Mesenchymal stem cell (in vitro differentiated cells and primary cell): Measurements from ENCODE around the gene SAPCD2.
A peak's percentile ranks its signal among the peaks of the same experiment; 100 is the strongest.

Experiments
- DNase-seq: peaks from one replicate; pipeline ENCODE4 v3.0.0-alpha.2; 2013
- H2AFZ ChIP-seq: one replicate; pipeline ENCODE4 v1.6.1; 2013; ENCODE audit warnings: low read depth, mild to moderate bottlenecking, control low read depth, inconsistent platforms, low read length, moderate library complexity
- H2AK5ac ChIP-seq: 2 replicates; pipeline ENCODE4 v1.6.1; 2013; ENCODE audit warnings: low read length, moderate library complexity, mild to moderate bottlenecking, inconsistent platforms; ENCODE audit not compliant: severe bottlenecking
- H2BK120ac ChIP-seq: one replicate; pipeline ENCODE4 v1.6.1; 2013; ENCODE audit warnings: low read depth, mild to moderate bottlenecking, inconsistent platforms, low read length, moderate library complexity
- H2BK12ac ChIP-seq, 2 experiments: one replicate each; pipeline ENCODE4 v1.6.1; 2013; ENCODE audit warnings: inconsistent platforms in 2 of 2, low read length in 2 of 2, mild to moderate bottlenecking in 2 of 2, moderate library complexity in 2 of 2, control low read depth in 1 of 2
- H2BK15ac ChIP-seq: one replicate; pipeline ENCODE4 v1.6.1; 2013; ENCODE audit warnings: mild to moderate bottlenecking, low read depth, inconsistent platforms; ENCODE audit not compliant: poor library complexity, severe bottlenecking
- H2BK5ac ChIP-seq: 2 replicates; pipeline ENCODE4 v1.6.1; 2013; ENCODE audit warnings: low read depth, mild to moderate bottlenecking, low read length, control low read depth, inconsistent platforms; ENCODE audit not compliant: poor library complexity, severe bottlenecking
- H3K14ac ChIP-seq, 2 experiments: one replicate each; pipeline ENCODE4 v1.6.1; 2013; ENCODE audit warnings: inconsistent platforms in 2 of 2, low read length in 2 of 2, control low read depth in 1 of 2, mild to moderate bottlenecking in 1 of 2, moderate library complexity in 1 of 2
- H3K18ac ChIP-seq, 2 experiments: one replicate each; pipeline ENCODE4 v1.6.1; 2013; ENCODE audit warnings: inconsistent platforms in 2 of 2, low read length in 2 of 2, control low read depth in 1 of 2, low read depth in 1 of 2, mild to moderate bottlenecking in 1 of 2
- H3K23ac ChIP-seq, 2 experiments: one replicate each; pipeline ENCODE4 v1.6.1; 2013; ENCODE audit warnings: inconsistent platforms in 2 of 2, low read length in 2 of 2, mild to moderate bottlenecking in 2 of 2, moderate library complexity in 2 of 2, control low read depth in 1 of 2
- H3K27ac ChIP-seq: 2 replicates; pipeline ENCODE4 v1.5.1; 2013; ENCODE audit warnings: mild to moderate bottlenecking, moderate library complexity, low read length, control low read depth, inconsistent platforms; ENCODE audit not compliant: poor library complexity, severe bottlenecking
- H3K27me3 ChIP-seq, 2 experiments: 2 replicates each; pipeline versions ENCODE4 v1.6.1 to v1.7.0; 2013; ENCODE audit warnings: low read length in 2 of 2, mild to moderate bottlenecking in 2 of 2, moderate library complexity in 2 of 2, control low read depth in 1 of 2, inconsistent platforms in 1 of 2; ENCODE audit not compliant: control insufficient read depth in 1 of 2, insufficient read depth in 1 of 2
- H3K36me3 ChIP-seq, 2 experiments: 2 replicates each; pipeline versions ENCODE4 v1.6.1 to v1.7.0; 2013; ENCODE audit warnings: low read length in 2 of 2, control low read depth in 1 of 2, inconsistent platforms in 1 of 2, low read depth in 1 of 2, mild to moderate bottlenecking in 1 of 2; ENCODE audit not compliant: insufficient read depth in 2 of 2, control insufficient read depth in 1 of 2
- H3K4ac ChIP-seq, 2 experiments: one replicate each; pipeline ENCODE4 v1.6.1; 2013; ENCODE audit warnings: inconsistent platforms in 2 of 2, low read length in 2 of 2, mild to moderate bottlenecking in 2 of 2, moderate library complexity in 2 of 2, control low read depth in 1 of 2, low read depth in 1 of 2
- H3K4me1 ChIP-seq: 2 replicates; pipeline ENCODE4 v1.6.1; 2013; ENCODE audit warnings: low read depth, low read length, control low read depth; ENCODE audit not compliant: control insufficient read depth, insufficient read depth
- H3K4me2 ChIP-seq: 2 replicates; pipeline ENCODE4 v1.6.1; 2013; ENCODE audit warnings: low read length, mild to moderate bottlenecking, inconsistent platforms; ENCODE audit not compliant: poor library complexity, severe bottlenecking
- H3K4me3 ChIP-seq, 2 experiments: 2 replicates each; pipeline versions ENCODE4 v1.5.1 to v1.7.0; 2013; ENCODE audit warnings: low read length in 2 of 2, mild to moderate bottlenecking in 2 of 2, control low read depth in 1 of 2, low read depth in 1 of 2; ENCODE audit not compliant: insufficient read depth in 1 of 2
- H3K79me1 ChIP-seq: replicated peaks from 2 replicates; pipeline ENCODE4 v1.6.1; 2013; ENCODE audit warnings: mild to moderate bottlenecking, control low read depth, low read length, inconsistent platforms; ENCODE audit not compliant: poor library complexity, severe bottlenecking
- H3K9ac ChIP-seq: 2 replicates; pipeline ENCODE4 v1.7.0; 2013; ENCODE audit warnings: mild to moderate bottlenecking, low read length, moderate library complexity
- H3K9me3 ChIP-seq: 2 replicates; pipeline ENCODE4 v1.7.0; 2013; ENCODE audit warnings: mild to moderate bottlenecking, low read length; ENCODE audit not compliant: control insufficient read depth
- H4K8ac ChIP-seq: one replicate; pipeline ENCODE4 v1.6.1; 2013; ENCODE audit warnings: inconsistent platforms, mild to moderate bottlenecking, low read length, moderate library complexity
- H4K91ac ChIP-seq: one replicate; pipeline ENCODE4 v1.6.1; 2013; ENCODE audit warnings: mild to moderate bottlenecking, low read length, inconsistent platforms
- whole genome bisulfite sequencing: methylation state at CpG from one replicate; pipeline ENCODE4 v1.1.7; 2013; ENCODE audit warnings: mixed read lengths; 5-methylcytosine and 5-hydroxymethylcytosine counted together

The SAPCD2 gene

GRCh38 chr9:137096785-137097546 lies 26.6 kb upstream of the SAPCD2 start:
- Histone ChIP-seq H4K91ac (no peak overlapping the region), H2BK15ac (peak overlapping the region; percentile 13), H3K4me3 (peak overlapping the region in 1 of 2 experiments; percentile 26), H3K36me3 (peaks cover 66 to 74% of the 10 kb centered on the region in 2 experiments), H3K14ac (no peak overlapping the region), H3K27me3 (no peaks in the 10 kb centered on the region), H3K9me3 (no peaks in the 10 kb centered on the region), H3K23ac (no peak overlapping the region), H2BK120ac (no peak overlapping the region), H2BK5ac (no peak overlapping the region), H4K8ac (peak overlapping the region; percentile 46), H3K4ac (no peak overlapping the region), H3K79me1 (peaks cover 37% of the 10 kb centered on the region), H3K4me2 (no peak overlapping the region), H2AK5ac (no peak overlapping the region), H2AFZ (no peak overlapping the region), H2BK12ac (no peak overlapping the region), H3K4me1 (peaks cover 2% of the 10 kb centered on the region), H3K18ac (no peak overlapping the region), H3K9ac (no peak overlapping the region), H3K27ac (no peak overlapping the region)
- DNase-seq: no peak
- WGBS: 97% methylated on average over 31 of the region's 31 CpGs

DNA sequence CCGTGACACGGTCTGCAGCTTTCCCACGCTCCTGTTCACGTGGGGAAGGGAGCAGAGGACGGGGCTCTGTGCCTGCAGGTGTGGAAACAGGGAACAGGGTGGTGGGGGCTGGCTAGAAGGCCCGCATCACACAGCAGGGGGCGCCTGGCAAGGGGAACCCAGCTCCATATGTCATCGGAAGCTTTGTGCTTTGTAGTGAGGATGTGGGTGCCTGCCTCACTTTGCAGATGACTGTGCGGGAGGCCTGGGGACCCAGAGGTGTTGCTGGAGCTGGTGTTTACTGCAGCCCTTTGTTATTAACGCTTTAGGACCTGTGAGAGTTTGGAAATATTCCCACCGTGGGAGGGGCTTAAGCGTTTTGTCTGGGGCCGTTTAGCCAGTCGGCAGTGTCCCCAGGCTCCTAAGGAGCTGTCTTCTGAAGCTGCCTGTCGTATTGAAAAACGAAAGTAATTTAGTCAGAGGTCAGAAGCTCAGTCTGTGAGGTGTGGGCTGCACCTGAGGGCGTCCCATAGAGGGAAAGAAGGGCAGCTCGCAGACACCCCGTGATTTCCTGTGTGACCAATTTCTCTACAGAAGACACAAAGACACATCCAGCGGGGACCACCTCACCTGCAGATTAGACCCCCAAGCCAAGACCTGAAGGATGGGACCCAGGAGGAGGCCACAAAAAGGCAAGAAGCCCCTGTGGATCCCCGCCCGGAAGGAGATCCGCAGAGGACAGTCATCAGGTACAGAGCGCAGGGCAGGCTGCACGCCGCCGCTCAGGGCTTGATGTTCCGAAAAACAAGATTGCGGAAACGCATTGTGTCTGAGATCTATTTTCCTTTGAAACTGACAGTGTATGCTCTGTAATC lies 25.5 kb upstream of the SAPCD2 start:
- Histone ChIP-seq H3K4me2 (no peak overlapping the region), H2AFZ (no peak overlapping the region), H3K18ac (no peak overlapping the region), H2BK15ac (no peak overlapping the region), H2BK5ac (no peak overlapping the region), H3K27ac (no peak overlapping the region), H3K4me3 (no peak overlapping the region), H3K23ac (no peak overlapping the region), H2BK120ac (no peak overlapping the region), H3K9ac (no peak overlapping the region), H4K8ac (no peak overlapping the region), H2BK12ac (no peak overlapping the region), H3K4me1 (peaks cover 2% of the 10 kb centered on the region), H3K4ac (no peak overlapping the region), H3K27me3 (no peaks in the 10 kb centered on the region), H3K79me1 (peaks cover 36% of the 10 kb centered on the region), H3K14ac (no peak overlapping the region), H2AK5ac (no peak overlapping the region), H4K91ac (no peak overlapping the region), H3K9me3 (no peaks in the 10 kb centered on the region), H3K36me3 (peaks cover 57 to 71% of the 10 kb centered on the region in 2 experiments)
- DNase-seq: no peak
- 91% methylated on average over 30 of the region's 30 CpGs for WGBS

GRCh38 chr9:137089232-137089947 lies 19.0 kb upstream of the SAPCD2 start:
- Histone ChIP-seq H2AFZ (no peak overlapping the region), H4K8ac (no peak overlapping the region), H3K4ac (no peak overlapping the region), H3K14ac (no peak overlapping the region), H3K18ac (no peak overlapping the region), H3K27me3 (no peaks in the 10 kb centered on the region), H3K27ac (no peak overlapping the region), H3K4me3 (no peak overlapping the region), H3K79me1 (peaks cover 43% of the 10 kb centered on the region), H2BK5ac (no peak overlapping the region), H2BK15ac (no peak overlapping the region), H2BK120ac (no peak overlapping the region), H3K23ac (peak overlapping the region in 1 of 2 experiments; percentile 23), H4K91ac (no peak overlapping the region), H2AK5ac (no peak overlapping the region), H2BK12ac (no peak overlapping the region), H3K9ac (peak overlapping the region; percentile 17), H3K4me2 (no peak overlapping the region), H3K4me1 (peaks cover 21% of the 10 kb centered on the region), H3K36me3 (peaks cover 24 to 42% of the 10 kb centered on the region in 2 experiments), H3K9me3 (no peaks in the 10 kb centered on the region)
- DNase-seq: no peak
- 90% methylated on average over 11 of the region's 11 CpGs for WGBS
